ENCODE data around the gene GRID2. TPM values are rescaled to one million over a fixed set of nuclear protein-coding genes. Genes with fewer than 3 reads are reported as not detected.

GRID2 gene
- total and polyA plus RNA-seq, 2 of the 13 experiments (the other 11 are each of a cell fraction or from before 2014, with no cell fraction given), result not detected

GRCh38 chr4:93221771-93222170 lies 918.0 kb downstream of the GRID2 start:
- ChIA-PET CTCF (ENCODE audit: low intra/inter-chr PET ratio, low total read pairs) (no interaction called here), POLR2A (no interaction called here)
- BruUV-seq (replicated peaks), result no TSS peak
- Histone ChIP-seq H3K9ac (ENCODE audit: insufficient read depth, low read depth, low read length) (no peak overlapping the region), H3K9me3 (ENCODE audit: low read length) (no peaks in the 10 kb centered on the region), H3K4me2 (ENCODE audit: low read depth, low read length) (no peak overlapping the region), H3K4me3 (replicated peaks in 1 of 3; ENCODE audit: insufficient read depth in 1 of 3, low read depth in 2 of 3, low read length in 3 of 3) (no peak overlapping the region), H3K79me2 (ENCODE audit: insufficient read depth, low read length) (no peaks in the 10 kb centered on the region), H3K27ac (ENCODE audit: extremely low read length, insufficient read depth, low read length) (no peak overlapping the region), H4K20me1 (ENCODE audit: insufficient read depth, low read length) (no peaks in the 10 kb centered on the region), H3K27me3 (ENCODE audit: control insufficient read depth in 1 of 2, insufficient read depth in 2 of 2, low read length in 2 of 2) (no peaks in the 10 kb centered on the region), H3K36me3 (replicated peaks in 1 of 2; ENCODE audit: control insufficient read depth in 1 of 2, insufficient read depth in 2 of 2, low read length in 2 of 2) (no peaks in the 10 kb centered on the region), H2AFZ (ENCODE audit: low read length) (no peak overlapping the region), H3K4me1 (ENCODE audit: insufficient read depth, low read length) (no peaks in the 10 kb centered on the region)
- in situ Hi-C loops (cut with HindIII; ENCODE audit: extremely low pct_ligation_motif_present, low pct_unique_long_range_greater_than_20kb), result no loop called here
- 3% methylated on average over 8 of the region's 8 CpGs for WGBS (ENCODE audit: low lambda C conversion rate)
- intact Hi-C loops (cut with micrococcal nuclease; ENCODE audit: unreplicated experiment), result no loop called here
- FAIRE-seq (no peak), ATAC-seq (no peak), DNase-seq (ENCODE audit: low spot score) (no peak)
- TF ChIP-seq ZNF468 (CRISPR knock-in tag; IDR thresholded peaks at IDR 0.05) (no peak), DNMT3B (CRISPR knock-in tag; conservative IDR thresholded peaks at IDR 0.05) (no peak), KLF12 (CRISPR knock-in tag; IDR thresholded peaks at IDR 0.05; ENCODE audit: borderline replicate concordance) (no peak), AKNA (CRISPR knock-in tag; IDR thresholded peaks at IDR 0.05; ENCODE audit: borderline replicate concordance) (no peak), ZNF24 (IDR thresholded peaks at IDR 0.05) (no peak), CEBPZ (IDR thresholded peaks at IDR 0.05; ENCODE audit: low read length) (no peak), MAFK (conservative IDR thresholded peaks at IDR 0.05 in 1 of 2, IDR thresholded peaks at IDR 0.05 in 1 of 2; ENCODE audit: low read length in 2 of 2) (no peak), ZBTB3 (CRISPR knock-in tag; IDR thresholded peaks at IDR 0.05; ENCODE audit: borderline replicate concordance, low read depth) (no peak), THAP9 (CRISPR knock-in tag; IDR thresholded peaks at IDR 0.05; ENCODE audit: borderline replicate concordance) (no peak)

All from HepG2 (cell line).